Activated CD4-positive, alpha-beta T cell treated with anti-CD3 and anti-CD28 coated beads, Interleukin-2, amount 50 U/mL, for 48 hours (primary cell): ENCODE data around the gene L3MBTL2.
"Not testable (repeated sequence)": the region's sequence is repeated elsewhere in the genome, so short reads cannot be mapped to it uniquely, and the experiment has no call there.

Source experiments
- DNase-seq, 2 experiments: peaks; one replicate each; pipeline ENCODE4 v3.0.0-alpha.2; 2020

L3MBTL2 gene

GRCh38 chr22:41204992-41205900 lies at the start of gene L3MBTL2:
L3MBTL2 (plus strand) TSS chr22:41205312; CDS start chr22:41205363, 51 bp downstream.
- peak; percentile 98 to 99 for DNase-seq

DNA sequence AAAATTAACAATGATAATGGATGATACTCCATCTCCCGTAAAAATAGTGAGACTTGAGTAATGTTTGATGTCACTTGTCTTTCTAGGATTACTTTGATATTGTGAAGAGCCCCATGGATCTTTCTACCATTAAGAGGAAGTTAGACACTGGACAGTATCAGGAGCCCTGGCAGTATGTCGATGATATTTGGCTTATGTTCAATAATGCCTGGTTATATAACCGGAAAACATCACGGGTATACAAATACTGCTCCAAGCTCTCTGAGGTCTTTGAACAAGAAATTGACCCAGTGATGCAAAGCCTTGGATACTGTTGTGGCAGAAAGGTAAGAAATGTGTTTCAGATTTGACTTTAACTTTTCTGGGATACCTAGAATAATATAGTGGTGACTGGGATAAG lies 48.0 kb upstream of the L3MBTL2 start:
- no peak for DNase-seq

GRCh38 chr22:41169157-41169556 lies 36.0 kb upstream of the L3MBTL2 start:
- no peak for DNase-seq

GRCh38 chr22:41171996-41172395 lies 33.1 kb upstream of the L3MBTL2 start:
- DNase-seq, result no peak

DNA sequence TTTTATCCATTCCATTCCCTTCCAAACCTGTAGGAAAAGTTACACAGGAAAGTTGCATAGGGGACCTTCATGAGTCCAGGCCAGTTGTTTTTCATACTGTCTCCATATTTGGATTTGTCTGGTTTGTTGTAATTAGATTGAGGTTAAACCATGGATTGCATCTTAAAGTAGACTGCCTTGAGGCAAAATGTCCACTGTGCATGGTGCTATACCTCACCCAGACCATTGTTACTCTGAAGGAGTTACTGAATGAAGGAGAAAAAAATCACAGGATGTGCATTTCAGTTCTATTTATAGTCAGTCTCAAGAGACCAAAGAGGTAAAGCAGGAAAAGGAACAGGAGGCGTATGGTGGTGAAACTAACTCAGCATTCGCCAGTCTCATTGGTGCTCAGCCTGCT lies 29.6 kb upstream of the L3MBTL2 start:
- DNase-seq, result no peak

DNA sequence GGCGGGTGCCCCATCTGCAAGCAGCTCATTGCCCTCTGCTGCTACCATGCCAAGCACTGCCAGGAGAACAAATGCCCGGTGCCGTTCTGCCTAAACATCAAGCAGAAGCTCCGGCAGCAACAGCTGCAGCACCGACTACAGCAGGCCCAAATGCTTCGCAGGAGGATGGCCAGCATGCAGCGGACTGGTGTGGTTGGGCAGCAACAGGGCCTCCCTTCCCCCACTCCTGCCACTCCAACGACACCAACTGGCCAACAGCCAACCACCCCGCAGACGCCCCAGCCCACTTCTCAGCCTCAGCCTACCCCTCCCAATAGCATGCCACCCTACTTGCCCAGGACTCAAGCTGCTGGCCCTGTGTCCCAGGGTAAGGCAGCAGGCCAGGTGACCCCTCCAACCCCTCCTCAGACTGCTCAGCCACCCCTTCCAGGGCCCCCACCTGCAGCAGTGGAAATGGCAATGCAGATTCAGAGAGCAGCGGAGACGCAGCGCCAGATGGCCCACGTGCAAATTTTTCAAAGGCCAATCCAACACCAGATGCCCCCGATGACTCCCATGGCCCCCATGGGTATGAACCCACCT lies 28.0 kb upstream of the L3MBTL2 start:
- no peak for DNase-seq

GRCh38 chr22:41177622-41178424 lies 27.3 kb upstream of the L3MBTL2 start:
- no peak for DNase-seq

DNA sequence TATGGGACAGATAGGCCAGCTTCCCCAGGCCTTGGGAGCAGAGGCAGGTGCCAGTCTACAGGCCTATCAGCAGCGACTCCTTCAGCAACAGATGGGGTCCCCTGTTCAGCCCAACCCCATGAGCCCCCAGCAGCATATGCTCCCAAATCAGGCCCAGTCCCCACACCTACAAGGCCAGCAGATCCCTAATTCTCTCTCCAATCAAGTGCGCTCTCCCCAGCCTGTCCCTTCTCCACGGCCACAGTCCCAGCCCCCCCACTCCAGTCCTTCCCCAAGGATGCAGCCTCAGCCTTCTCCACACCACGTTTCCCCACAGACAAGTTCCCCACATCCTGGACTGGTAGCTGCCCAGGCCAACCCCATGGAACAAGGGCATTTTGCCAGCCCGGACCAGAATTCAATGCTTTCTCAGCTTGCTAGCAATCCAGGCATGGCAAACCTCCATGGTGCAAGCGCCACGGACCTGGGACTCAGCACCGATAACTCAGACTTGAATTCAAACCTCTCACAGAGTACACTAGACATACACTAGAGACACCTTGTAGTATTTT lies 26.6 kb upstream of the L3MBTL2 start:
- DNase-seq, result no peak

DNA sequence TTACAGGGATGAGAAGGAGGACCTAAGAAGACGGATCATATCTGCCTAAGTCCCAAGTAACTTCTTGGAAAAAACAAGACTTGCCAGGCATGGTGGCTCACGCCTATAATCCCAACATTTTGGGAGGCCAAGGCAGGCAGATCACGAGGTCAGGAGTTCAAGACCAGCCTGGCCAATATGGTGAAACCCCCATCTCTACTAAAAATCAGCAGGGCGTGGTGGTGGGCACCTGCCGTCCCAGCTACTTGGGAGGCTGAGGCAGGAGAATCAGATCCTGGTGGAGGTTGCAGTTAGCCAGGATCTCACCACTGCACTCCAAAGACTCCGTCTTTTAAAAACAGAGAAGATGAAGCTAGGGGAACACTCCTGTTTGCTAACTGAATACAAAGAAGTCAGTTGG lies 24.8 kb upstream of the L3MBTL2 start:
- not testable (repeated sequence) for DNase-seq

- no peak for DNase-seq
These were observed 24.2 kb upstream of the L3MBTL2 start for GRCh38 chr22:41180926-41181325.

GRCh38 chr22:41181349-41182241 lies 23.5 kb upstream of the L3MBTL2 start:
- no peak for DNase-seq

GRCh38 chr22:41184679-41185078 lies 20.4 kb upstream of the L3MBTL2 start:
- DNase-seq, result no peak

GRCh38 chr22:41191467-41191866 lies 13.6 kb upstream of the L3MBTL2 start:
- DNase-seq, result no peak

GRCh38 chr22:41193829-41194228 lies 11.3 kb upstream of the L3MBTL2 start:
- no peak for DNase-seq

DNA sequence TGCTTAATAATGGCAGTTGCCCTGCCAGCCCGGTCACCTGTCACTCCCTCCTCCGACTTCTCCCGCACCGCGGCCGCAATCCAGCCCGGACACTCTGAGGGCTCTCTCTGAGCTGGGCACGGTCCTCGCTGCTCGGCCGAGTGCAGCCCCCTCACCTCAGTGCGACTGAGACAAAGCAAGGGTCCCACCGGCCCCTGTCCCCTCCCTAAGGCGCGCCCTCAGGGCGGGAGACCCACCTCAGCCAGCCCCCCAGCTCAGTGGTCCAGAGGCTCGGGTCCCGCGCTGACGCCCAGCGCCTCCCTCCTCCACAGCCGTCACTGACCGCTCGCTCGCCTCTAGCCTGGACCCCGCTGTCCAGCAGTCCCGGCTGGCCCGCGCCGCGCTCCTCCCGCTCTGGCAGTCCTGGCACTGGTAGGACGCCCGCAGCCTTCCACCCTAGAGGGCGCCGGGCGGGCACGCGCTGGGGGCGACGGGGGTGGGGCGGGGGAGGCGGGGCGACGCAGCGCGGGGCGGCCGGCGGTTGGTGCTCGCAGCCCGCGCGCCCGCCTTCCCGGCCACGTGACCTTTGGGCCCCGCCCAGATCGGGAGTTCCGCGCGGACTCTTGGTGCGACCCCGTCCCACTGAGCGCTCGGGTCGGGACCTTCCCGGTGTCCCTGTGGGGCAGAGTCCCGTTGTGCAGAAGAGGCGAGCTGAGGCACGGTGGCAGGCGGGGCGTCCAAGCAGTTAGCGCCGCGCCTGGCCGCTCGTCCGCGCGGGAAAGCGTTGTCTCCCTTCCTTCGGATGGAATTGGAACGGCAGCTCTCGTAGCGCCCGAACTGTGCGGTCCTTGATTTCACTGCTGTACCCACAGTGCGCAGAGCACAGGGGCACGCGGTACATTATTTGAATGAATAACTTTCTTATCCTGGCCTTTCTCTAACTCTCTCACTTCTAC lies 7.8 kb upstream of the L3MBTL2 start:
- peak; percentile 89 for DNase-seq

- DNase-seq, result peak; percentile 66 to 73
These were observed 7.0 kb upstream of the L3MBTL2 start for GRCh38 chr22:41198027-41198580.

GRCh38 chr22:41201141-41201540 lies 4.0 kb upstream of the L3MBTL2 start:
- DNase-seq, result no peak

DNA sequence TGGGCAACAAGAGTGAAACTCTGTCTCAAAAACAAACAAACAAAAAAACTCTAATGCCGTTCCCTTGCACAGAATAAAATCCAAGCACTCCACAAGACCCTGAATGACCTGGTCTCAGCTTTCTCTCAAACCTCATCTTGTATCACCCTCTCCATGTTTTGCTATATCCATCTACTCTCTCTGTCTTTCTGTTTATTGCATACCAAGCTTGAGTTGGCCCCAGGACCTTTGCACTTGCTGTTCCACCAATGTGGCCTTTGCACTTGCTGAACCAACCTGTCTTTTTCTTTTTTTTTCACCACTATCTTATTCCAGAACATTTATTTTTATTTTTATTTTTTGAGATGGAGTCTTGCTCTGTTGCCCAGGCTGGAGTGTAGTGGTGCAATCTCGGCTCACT lies 2.0 kb upstream of the L3MBTL2 start:
- DNase-seq, result no peak

- no peak for DNase-seq
These were observed 1.0 kb upstream of the L3MBTL2 start for GRCh38 chr22:41204066-41204465.

DNA sequence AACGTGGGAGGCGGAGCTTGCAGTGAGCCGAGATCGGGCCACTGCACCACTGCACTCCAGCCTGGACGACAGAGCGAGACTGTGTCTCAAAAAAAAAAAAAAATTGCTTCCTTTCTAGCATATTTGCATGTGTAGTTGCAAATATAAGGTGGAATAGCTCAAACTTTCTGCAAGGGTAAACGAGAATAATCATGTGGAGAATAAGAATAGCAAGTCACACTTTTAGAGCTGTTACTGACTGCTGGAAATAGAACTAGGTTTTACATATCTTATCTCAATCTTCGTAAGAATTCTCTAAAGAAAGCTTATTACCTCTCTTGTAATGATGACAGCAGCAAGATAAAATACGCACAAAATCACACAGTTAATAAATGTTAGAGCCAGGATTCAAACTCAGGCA lies 1.6 kb downstream of the L3MBTL2 start:
- no peak for DNase-seq

DNA sequence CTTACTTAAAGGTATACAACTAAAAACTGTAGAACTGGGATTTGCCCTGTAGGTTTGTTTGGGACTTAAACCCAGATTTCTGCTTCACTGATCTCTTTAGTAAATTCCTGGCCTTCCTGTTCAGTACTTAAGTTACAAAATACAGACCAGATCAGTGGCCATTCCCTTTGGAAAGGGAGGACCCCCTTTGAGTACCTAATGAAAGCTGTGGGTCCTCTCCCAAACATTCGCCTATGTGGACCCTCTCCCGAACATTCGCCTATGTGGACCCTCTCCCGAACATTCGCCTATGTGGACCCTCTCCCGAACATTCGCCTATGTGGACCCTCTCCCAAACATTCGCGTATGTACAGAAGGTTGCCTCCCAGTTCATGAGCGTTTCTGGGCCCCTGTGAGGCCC lies 10.3 kb downstream of the L3MBTL2 start:
- no peak for DNase-seq
